ENCODE measurements around the gene NUP210L. TPM values are rescaled to one million over a fixed set of nuclear protein-coding genes. Genes with fewer than 3 reads are reported as not detected.
A peak's percentile ranks its signal among the peaks of the same experiment; 100 is the strongest.

The NUP210L gene
- total RNA-seq, 1 donor from 2014 or later = 0.04 TPM

DNA sequence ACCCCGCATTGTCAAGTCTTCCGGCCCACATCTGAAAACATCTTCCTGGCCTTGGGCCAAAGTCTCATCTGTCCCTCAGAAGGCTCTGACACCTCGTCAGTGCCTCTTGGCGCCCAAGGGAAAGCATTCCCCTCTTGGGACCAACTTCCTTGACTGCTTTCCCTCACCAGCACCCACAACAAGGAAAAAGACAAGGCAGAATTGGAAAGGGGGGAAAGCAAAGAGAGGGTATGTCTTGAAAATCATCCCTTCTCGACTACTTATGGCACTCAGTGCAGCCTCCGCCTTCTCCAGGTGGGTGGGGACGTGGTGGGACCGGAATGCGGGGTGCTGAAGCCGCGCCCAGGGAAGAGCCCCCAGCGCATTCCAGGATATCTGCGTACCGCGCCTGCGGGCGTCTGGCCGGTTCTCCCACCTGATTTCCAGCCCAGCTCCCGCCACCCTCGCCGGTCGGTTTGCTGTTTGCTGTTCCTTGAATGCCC lies 191.0 kb downstream of the NUP210L start:
- Mint-ChIP-seq H3K27me3 (ENCODE audit: low read depth) (no peaks in the 10 kb centered on the region), H3K4me3 (peak overlapping the region; percentile 89), H3K4me1 (peaks cover 53% of the 10 kb centered on the region), H3K27ac (peak overlapping the region; percentile 98), H3K9me3 (no peaks in the 10 kb centered on the region), H3K36me3 (peaks cover 6% of the 10 kb centered on the region)
- peak; percentile 75 to 85 for DNase-seq (ENCODE audit: low spot score in 2 of 2, unreplicated experiment in 2 of 2)
- TF ChIP-seq, protein P1, sequence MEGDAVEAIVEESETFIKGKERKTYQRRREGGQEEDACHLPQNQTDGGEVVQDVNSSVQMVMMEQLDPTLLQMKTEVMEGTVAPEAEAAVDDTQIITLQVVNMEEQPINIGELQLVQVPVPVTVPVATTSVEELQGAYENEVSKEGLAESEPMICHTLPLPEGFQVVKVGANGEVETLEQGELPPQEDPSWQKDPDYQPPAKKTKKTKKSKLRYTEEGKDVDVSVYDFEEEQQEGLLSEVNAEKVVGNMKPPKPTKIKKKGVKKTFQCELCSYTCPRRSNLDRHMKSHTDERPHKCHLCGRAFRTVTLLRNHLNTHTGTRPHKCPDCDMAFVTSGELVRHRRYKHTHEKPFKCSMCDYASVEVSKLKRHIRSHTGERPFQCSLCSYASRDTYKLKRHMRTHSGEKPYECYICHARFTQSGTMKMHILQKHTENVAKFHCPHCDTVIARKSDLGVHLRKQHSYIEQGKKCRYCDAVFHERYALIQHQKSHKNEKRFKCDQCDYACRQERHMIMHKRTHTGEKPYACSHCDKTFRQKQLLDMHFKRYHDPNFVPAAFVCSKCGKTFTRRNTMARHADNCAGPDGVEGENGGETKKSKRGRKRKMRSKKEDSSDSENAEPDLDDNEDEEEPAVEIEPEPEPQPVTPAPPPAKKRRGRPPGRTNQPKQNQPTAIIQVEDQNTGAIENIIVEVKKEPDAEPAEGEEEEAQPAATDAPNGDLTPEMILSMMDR (IDR thresholded peaks at IDR 0.05; ENCODE audit: unreplicated experiment) = no peak

DNA sequence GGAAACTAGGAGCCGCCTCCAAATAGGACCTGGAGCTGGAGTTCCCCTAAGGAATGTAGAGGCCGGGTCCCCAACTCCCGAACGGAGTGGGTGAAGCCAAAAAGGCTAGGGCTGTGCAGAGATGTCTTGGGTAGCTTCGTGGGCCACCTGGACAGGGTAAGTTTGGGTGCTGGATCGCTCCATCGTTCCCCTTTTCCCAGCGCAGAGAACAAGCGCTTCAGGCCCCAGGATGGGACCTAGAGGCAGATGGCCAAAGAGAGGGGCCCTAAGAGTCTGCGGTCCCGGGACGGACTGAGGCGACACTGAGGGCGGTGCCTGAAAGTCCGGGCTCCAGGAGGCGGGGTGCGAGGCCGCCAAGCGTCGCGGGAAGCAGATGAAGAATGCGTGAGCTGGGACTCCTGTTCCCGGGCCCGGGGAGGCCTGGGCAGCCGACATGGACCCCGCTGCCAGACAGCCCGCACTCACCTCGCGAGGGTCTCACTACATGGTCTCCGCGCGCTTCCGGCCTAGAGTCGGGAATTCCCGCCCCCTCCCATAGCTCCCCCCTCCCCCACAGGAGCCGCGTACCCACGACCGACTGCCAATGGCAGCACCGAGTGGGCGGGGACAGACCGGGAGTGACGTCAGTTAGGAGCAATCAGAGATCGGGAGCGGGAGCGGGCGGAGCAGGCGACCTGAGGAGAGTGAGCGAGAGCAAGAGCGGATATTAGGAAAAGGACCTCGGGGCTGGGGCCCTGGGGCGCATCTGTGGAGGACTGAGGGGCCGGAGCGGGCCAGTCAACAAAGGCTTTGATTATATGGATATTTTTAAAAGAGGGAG lies 191.6 kb downstream of the NUP210L start, which contains the start of gene SLC39A1:
Gene SLC39A1 (minus strand): TSS at position 508 of the 820 bp plus-strand sequence. CDS start 822 bp downstream, outside the sequence.
- DNase-seq (ENCODE audit: low spot score in 2 of 2, unreplicated experiment in 2 of 2) = peak; percentile 96 to 98
- Mint-ChIP-seq H3K27ac (peak within 1 kb of the TSS; percentile 98), H3K9me3 (no peaks in the 10 kb centered on the region), H3K4me1 (peaks cover 52% of the 10 kb centered on the region), H3K4me3 (peak within 1 kb of the TSS; percentile 89), H3K27me3 (ENCODE audit: low read depth) (no peaks in the 10 kb centered on the region), H3K36me3 (peaks cover 6% of the 10 kb centered on the region)
- TF ChIP-seq, protein P1 (IDR thresholded peaks at IDR 0.05; ENCODE audit: unreplicated experiment) = no peak

DNA sequence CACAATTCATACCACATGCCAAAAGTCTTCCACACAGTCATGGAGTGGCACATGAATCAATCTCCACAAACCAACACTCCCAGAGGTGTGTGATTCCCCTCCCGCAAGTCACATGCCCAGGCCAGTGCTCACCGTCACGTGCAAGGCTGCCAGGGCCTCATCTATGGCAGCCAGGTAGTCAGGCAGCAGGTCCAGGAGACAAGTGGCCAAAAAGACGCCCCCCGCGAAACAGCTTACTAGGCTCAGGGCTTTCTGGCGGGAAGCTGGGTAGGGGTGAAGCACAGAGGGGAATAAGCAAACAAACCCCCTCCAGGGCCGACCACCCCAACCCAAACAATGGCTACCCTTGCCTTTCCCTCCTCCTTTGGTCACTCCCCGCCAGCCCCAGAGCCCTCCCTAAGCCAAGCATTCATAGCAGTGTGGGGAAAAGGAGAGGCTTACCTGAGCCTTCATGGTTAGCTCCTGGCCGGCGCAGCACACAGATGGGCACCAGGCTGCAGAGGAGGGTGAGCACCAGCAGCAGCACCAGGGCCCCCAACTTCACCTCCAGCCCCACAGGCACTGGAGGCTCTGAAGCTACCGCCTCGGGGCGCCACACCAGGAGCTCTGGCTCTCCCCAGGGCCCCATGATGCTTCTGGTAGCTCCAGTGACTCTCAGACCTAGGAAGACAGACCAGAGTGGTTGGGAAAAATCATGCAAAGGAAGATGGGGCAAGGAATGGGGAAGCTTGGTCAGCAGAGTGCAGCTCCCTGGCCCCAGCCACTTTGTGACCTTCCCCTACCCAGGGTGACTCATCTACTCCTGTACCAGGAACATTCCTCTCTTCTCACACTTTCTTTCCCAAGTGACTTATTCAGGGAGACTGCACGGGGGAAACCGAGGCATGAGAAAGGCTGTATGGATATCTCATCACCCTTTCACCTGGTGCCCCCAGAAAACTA lies 192.5 kb downstream of the NUP210L start:
- H3K4me1 Mint-ChIP-seq = peaks cover 50% of the 10 kb centered on the region
- H3K27me3 Mint-ChIP-seq (ENCODE audit: low read depth) = no peaks in the 10 kb centered on the region
- TF ChIP-seq, protein P1 (IDR thresholded peaks at IDR 0.05; ENCODE audit: unreplicated experiment) = no peak
- peak overlapping the region; percentile 98 for H3K27ac Mint-ChIP-seq
- H3K36me3 Mint-ChIP-seq = peaks cover 6% of the 10 kb centered on the region
- no peak for DNase-seq (ENCODE audit: low spot score in 2 of 2, unreplicated experiment in 2 of 2)
- H3K4me3 Mint-ChIP-seq = peak overlapping the region; percentile 89
- H3K9me3 Mint-ChIP-seq = no peaks in the 10 kb centered on the region

DNA sequence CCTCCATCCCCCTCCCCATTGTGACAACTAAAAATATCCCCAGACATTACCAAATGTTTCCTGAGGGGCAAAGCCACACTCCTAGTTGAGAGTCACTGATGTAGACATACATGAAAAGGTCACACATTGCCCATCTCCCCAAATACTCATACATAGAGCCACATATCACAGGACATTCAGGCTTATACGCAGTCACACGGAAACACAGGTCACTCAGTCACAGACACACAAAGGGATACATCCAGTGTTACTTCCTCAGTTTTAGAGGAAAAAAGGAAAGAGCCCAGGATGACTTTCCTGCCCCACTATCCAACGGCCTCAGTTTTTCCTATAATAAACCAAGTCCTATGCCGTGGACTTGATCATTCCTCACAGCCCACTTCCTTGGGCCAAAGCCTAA lies 193.5 kb downstream of the NUP210L start:
- H3K9me3 Mint-ChIP-seq = no peaks in the 10 kb centered on the region

DNA sequence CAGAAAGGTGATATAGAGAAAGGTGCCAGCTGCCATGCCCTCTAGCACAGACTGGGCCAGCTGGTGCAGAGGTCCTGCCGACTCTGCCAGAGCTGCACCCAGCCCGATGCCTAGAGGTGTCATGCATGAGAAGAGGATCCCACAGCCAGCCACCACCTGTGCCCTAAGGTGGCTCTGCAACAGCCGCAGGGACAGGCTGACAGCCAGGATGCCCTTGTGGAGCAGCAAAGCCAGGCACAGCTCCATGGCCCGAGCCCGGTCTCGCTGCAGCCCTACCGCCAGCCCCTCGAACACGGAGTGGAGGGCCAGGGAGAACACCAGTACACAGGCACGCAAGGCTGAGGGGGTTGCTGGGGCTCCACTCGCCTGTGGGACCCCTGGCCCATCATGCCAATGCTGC lies 194.7 kb downstream of the NUP210L start:
- TF ChIP-seq, protein P1 (IDR thresholded peaks at IDR 0.05; ENCODE audit: unreplicated experiment) = no peak
- H3K27ac Mint-ChIP-seq = no peak overlapping the region
- peaks cover 44% of the 10 kb centered on the region for H3K4me1 Mint-ChIP-seq

More for the DNA sequence above, 193.5 kb downstream of the NUP210L start:
- H3K4me3 Mint-ChIP-seq = peak overlapping the region; percentile 89
- TF ChIP-seq, protein P1 (IDR thresholded peaks at IDR 0.05; ENCODE audit: unreplicated experiment) = no peak
- H3K36me3 Mint-ChIP-seq = peaks cover 6% of the 10 kb centered on the region
- H3K27ac Mint-ChIP-seq = peak overlapping the region; percentile 98
- H3K4me1 Mint-ChIP-seq = peaks cover 52% of the 10 kb centered on the region
- H3K27me3 Mint-ChIP-seq (ENCODE audit: low read depth) = no peaks in the 10 kb centered on the region
- no peak for DNase-seq (ENCODE audit: low spot score in 2 of 2, unreplicated experiment in 2 of 2)

More for the DNA sequence above, 194.7 kb downstream of the NUP210L start:
- Mint-ChIP-seq H3K4me3 (no peak overlapping the region), H3K36me3 (peaks cover 6% of the 10 kb centered on the region), H3K27me3 (ENCODE audit: low read depth) (no peaks in the 10 kb centered on the region), H3K9me3 (no peaks in the 10 kb centered on the region)
- no peak for DNase-seq (ENCODE audit: low spot score in 2 of 2, unreplicated experiment in 2 of 2)

Data from mesothelial cell of epicardium (in vitro differentiated cells).